ENCODE results near the gene KRTAP10-5.
"Not testable (repeated sequence)": the region's sequence is repeated elsewhere in the genome, so short reads cannot be mapped to it uniquely, and the experiment has no call there.

KRTAP10-5 gene

GRCh38 chr21:44580231-44580821 is at the start of gene KRTAP10-5:
Gene KRTAP10-5 (minus strand): TSS chr21:44580604. CDS start chr21:44580578, 26 bp downstream.
- in situ Hi-C loops (cut with MboI; ENCODE audit: low sequenced_read_pairs, unreplicated experiment) = not testable (repeated sequence)

GRCh38 chr21:44628707-44629391 is 48.4 kb upstream of the KRTAP10-5 start:
- in situ Hi-C loops (cut with MboI; ENCODE audit: low sequenced_read_pairs, unreplicated experiment) = no loop called here
- TF ChIP-seq CTCF (IDR thresholded peaks at IDR 0.05; ENCODE audit: borderline replicate concordance, control extremely low read depth, extremely low read depth, insufficient read depth, missing control alignments) = no peak
- no peak for DNase-seq (ENCODE audit: low spot score)

More at GRCh38 chr21:44580231-44580821, at the start of gene KRTAP10-5:
- DNase-seq (ENCODE audit: low spot score) = not testable (repeated sequence)

GRCh38 chr21:44627831-44628233 is 47.4 kb upstream of the KRTAP10-5 start:
- DNase-seq (ENCODE audit: low spot score); in situ Hi-C loops (cut with MboI; ENCODE audit: low sequenced_read_pairs, unreplicated experiment): not testable (repeated sequence)

GRCh38 chr21:44627181-44627822 is 46.9 kb upstream of the KRTAP10-5 start:
- in situ Hi-C loops (cut with MboI; ENCODE audit: low sequenced_read_pairs, unreplicated experiment); DNase-seq (ENCODE audit: low spot score): not testable (repeated sequence)

GRCh38 chr21:44626673-44627143 is 46.3 kb upstream of the KRTAP10-5 start, which contains the start of gene KRTAP10-9:
Gene KRTAP10-9 (plus strand): TSS chr21:44627093. CDS start chr21:44627172, 79 bp downstream.
- no peak for DNase-seq (ENCODE audit: low spot score)
- TF ChIP-seq CTCF (IDR thresholded peaks at IDR 0.05; ENCODE audit: borderline replicate concordance, control extremely low read depth, extremely low read depth, insufficient read depth, missing control alignments) = no peak
- in situ Hi-C loops (cut with MboI; ENCODE audit: low sequenced_read_pairs, unreplicated experiment) = no loop called here

- in situ Hi-C loops (cut with MboI; ENCODE audit: low sequenced_read_pairs, unreplicated experiment) = no loop called here
- no peak for TF ChIP-seq CTCF (IDR thresholded peaks at IDR 0.05; ENCODE audit: borderline replicate concordance, control extremely low read depth, extremely low read depth, insufficient read depth, missing control alignments)
- no peak for DNase-seq (ENCODE audit: low spot score)
These were observed 45.9 kb upstream of the KRTAP10-5 start for GRCh38 chr21:44626262-44626661.

- DNase-seq (ENCODE audit: low spot score) = no peak
- in situ Hi-C loops (cut with MboI; ENCODE audit: low sequenced_read_pairs, unreplicated experiment) = no loop called here
These were observed 45.4 kb upstream of the KRTAP10-5 start for GRCh38 chr21:44625756-44626155.

More at GRCh38 chr21:44625756-44626155, 45.4 kb upstream of the KRTAP10-5 start:
- no peak for TF ChIP-seq CTCF (IDR thresholded peaks at IDR 0.05; ENCODE audit: borderline replicate concordance, control extremely low read depth, extremely low read depth, insufficient read depth, missing control alignments)

All from GM13976 (cell line).